ENCODE measurements around the gene PIN1. TPM values are rescaled to one million over a fixed set of nuclear protein-coding genes. Genes with fewer than 3 reads are reported as not detected.

Gene PIN1
- total RNA-seq, 1 donor from 2014 or later: 98.4 TPM

DNA sequence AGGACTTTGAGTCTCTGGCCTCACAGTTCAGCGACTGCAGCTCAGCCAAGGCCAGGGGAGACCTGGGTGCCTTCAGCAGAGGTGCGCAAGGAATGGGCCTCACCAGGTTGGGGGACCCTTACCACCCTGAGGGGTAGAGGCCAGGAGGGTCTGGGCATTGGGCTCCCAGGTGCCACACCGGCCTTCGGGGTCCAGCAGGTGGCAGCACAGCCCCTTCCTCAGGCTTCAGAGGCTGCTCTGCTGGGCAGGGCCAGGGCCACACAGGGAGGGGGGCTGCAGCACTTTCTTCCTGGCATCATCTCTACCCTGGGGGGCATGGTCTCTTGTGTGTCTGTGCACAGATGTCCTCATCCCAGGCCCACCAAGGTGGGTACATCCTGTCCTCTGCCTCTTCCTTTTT lies 12.9 kb downstream of the PIN1 start:
- H3K4me3 ChIP-seq: no peak overlapping the region
- H3K4me1 ChIP-seq: peaks cover 14% of the 10 kb centered on the region
- peaks cover 69% of the 10 kb centered on the region for H3K36me3 ChIP-seq
- TF ChIP-seq, protein P1, sequence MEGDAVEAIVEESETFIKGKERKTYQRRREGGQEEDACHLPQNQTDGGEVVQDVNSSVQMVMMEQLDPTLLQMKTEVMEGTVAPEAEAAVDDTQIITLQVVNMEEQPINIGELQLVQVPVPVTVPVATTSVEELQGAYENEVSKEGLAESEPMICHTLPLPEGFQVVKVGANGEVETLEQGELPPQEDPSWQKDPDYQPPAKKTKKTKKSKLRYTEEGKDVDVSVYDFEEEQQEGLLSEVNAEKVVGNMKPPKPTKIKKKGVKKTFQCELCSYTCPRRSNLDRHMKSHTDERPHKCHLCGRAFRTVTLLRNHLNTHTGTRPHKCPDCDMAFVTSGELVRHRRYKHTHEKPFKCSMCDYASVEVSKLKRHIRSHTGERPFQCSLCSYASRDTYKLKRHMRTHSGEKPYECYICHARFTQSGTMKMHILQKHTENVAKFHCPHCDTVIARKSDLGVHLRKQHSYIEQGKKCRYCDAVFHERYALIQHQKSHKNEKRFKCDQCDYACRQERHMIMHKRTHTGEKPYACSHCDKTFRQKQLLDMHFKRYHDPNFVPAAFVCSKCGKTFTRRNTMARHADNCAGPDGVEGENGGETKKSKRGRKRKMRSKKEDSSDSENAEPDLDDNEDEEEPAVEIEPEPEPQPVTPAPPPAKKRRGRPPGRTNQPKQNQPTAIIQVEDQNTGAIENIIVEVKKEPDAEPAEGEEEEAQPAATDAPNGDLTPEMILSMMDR (IDR thresholded peaks at IDR 0.05; ENCODE audit: borderline replicate concordance): peak; percentile 37
- H3K27ac ChIP-seq (replicated peaks): no peak overlapping the region
- no peak for DNase-seq
- peaks cover 8% of the 10 kb centered on the region for H3K9me3 ChIP-seq (replicated peaks)
- no peaks in the 10 kb centered on the region for H3K27me3 ChIP-seq (ENCODE audit: low read depth)
- intact Hi-C loops (cut with micrococcal nuclease): no loop called here

DNA sequence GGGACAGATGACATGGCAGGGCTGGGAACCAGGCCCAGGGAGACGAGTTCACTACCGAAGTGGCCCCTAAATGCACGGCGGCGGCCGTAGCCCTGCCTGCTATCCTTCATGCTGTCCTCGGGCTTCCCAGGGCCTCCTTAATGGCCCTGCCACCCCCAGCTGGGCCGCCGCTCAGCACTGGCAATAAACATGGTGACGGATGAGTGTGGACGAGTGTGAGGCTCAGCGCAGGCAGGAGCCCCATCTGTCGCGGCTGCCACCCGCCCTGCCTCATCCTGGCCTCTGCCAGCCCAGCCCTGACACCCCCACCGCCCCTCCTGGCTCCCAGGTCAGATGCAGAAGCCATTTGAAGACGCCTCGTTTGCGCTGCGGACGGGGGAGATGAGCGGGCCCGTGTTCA lies 13.6 kb downstream of the PIN1 start:
- intact Hi-C loops (cut with micrococcal nuclease): no loop called here
- DNase-seq: no peak
- H3K36me3 ChIP-seq: peaks cover 62% of the 10 kb centered on the region

DNA sequence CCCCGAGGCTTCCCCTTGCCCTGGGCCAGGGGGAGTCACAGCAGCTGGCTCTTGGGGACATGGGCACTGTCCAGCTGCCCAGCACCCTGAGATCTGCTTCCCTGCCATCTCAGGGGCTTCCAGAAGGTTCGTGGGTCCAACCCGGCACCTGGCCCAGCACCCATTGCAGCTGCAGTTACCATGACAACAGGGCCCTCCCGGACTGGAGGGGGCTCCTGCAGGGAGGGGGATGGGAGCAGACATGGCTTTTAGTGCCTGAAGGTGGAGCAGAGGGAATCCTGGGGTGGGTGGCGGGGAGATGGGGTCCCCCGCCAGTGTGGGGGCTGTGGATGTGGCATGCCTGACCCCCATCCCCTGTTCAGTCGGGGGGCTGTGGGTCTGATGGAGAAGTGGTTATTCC lies 14.7 kb downstream of the PIN1 start:
- TF ChIP-seq, protein P1 (IDR thresholded peaks at IDR 0.05; ENCODE audit: borderline replicate concordance): no peak
- no peak overlapping the region for H3K27ac ChIP-seq (replicated peaks)
- DNase-seq: no peak
- H3K27me3 ChIP-seq (ENCODE audit: low read depth): no peaks in the 10 kb centered on the region
- peaks cover 51% of the 10 kb centered on the region for H3K36me3 ChIP-seq
- intact Hi-C loops (cut with micrococcal nuclease): no loop called here
- H3K9me3 ChIP-seq (replicated peaks): no peaks in the 10 kb centered on the region
- H3K4me3 ChIP-seq: no peak overlapping the region
- peaks cover 12% of the 10 kb centered on the region for H3K4me1 ChIP-seq

More for the DNA sequence above, 13.6 kb downstream of the PIN1 start:
- Histone ChIP-seq H3K27me3 (ENCODE audit: low read depth) (no peaks in the 10 kb centered on the region), H3K9me3 (replicated peaks) (peaks cover 4% of the 10 kb centered on the region), H3K27ac (replicated peaks) (no peak overlapping the region), H3K4me1 (peaks cover 12% of the 10 kb centered on the region), H3K4me3 (no peak overlapping the region)
- TF ChIP-seq, protein P1 (IDR thresholded peaks at IDR 0.05; ENCODE audit: borderline replicate concordance): no peak

DNA sequence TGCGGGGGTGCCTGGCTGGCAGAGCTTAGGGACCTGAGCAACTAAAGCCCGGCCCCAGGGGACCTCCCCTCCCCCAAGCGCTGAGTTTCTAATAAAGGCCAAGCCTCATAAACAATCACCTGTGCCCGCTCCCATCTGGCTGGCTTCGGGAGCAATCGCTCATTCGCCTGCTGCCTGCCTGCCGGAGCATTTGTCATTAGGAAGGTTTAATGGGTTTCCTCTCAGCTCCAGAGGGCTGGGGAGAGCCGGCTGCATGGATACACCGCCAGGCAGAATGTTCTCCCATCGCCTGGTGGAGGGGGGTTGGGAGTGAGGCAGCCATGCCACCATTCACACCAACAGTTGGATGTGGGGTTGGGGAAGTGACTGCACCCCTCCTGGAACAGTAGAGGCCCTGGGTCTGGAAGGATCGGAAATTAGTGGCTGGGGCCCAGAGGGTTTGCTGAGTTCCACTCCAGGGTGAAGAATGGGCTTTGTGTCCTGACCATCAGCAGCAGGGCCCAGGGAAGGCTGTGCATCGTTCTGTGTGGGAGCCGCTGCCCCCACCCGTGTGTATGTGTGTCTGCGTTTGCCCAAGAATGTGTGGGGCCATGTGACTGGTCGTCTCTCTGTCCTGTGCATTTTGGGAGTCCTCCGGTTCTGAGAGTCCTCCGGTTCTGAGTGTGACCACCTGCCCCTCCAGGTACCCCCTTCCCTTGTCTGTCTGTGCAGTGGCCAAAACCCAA lies 15.3 kb downstream of the PIN1 start:
- Histone ChIP-seq H3K9me3 (replicated peaks) (no peaks in the 10 kb centered on the region), H3K36me3 (peaks cover 48% of the 10 kb centered on the region), H3K4me3 (no peak overlapping the region), H3K27ac (replicated peaks) (no peak overlapping the region), H3K27me3 (ENCODE audit: low read depth) (no peaks in the 10 kb centered on the region), H3K4me1 (peaks cover 12% of the 10 kb centered on the region)
- TF ChIP-seq, protein P1 (IDR thresholded peaks at IDR 0.05; ENCODE audit: borderline replicate concordance): no peak
- no peak for DNase-seq
- intact Hi-C loops (cut with micrococcal nuclease): no loop called here

DNA sequence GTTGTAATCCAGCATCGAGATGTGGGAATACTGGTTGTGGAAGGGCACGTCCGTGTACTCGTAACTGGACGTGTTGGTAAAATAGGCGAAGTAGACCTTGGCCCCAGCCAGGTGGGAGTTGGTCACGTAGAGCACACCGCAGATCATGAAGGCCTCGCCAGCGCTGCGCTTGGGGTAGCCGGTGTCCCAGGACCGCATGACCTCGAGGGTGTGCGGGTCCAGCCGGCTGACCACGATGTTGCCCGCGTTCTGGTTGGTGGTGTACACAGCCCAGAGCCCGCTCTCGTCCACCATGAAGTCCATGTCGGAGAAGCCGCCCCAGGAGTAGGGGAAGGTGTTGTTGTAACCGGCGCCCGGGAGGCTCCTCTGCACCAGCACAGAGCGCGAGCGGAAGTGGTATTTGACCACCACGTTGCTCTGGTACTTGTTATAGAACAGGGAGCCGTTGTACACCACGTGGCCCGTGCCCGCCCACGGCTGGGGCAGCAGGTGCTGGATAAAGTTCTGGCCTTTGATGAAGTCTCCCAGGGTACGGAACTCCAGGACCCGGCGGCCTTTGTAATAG lies 19.2 kb downstream of the PIN1 start:
- no peaks in the 10 kb centered on the region for H3K9me3 ChIP-seq (replicated peaks)
- peaks cover 16% of the 10 kb centered on the region for H3K36me3 ChIP-seq
- no peaks in the 10 kb centered on the region for H3K4me1 ChIP-seq
- TF ChIP-seq, protein P1 (IDR thresholded peaks at IDR 0.05; ENCODE audit: borderline replicate concordance): no peak
- DNase-seq: no peak
- H3K4me3 ChIP-seq: no peak overlapping the region
- H3K27me3 ChIP-seq (ENCODE audit: low read depth): no peaks in the 10 kb centered on the region
- H3K27ac ChIP-seq (replicated peaks): no peak overlapping the region
- intact Hi-C loops (cut with micrococcal nuclease): no loop called here
